Esophagus squamous epithelium (tissue), 5 donors: ENCODE data around the gene CHFR. TPM values are rescaled to one million over a fixed set of nuclear protein-coding genes. Genes with fewer than 3 reads are reported as not detected.
A peak's percentile ranks its signal among the peaks of the same experiment; 100 is the strongest.

Source experiments
- DNase-seq: peaks from one replicate; lab custom pipeline; 2025; lab: John Stamatoyannopoulos, UW
- H3K27ac ChIP-seq, 4 donors: fragments of 200-600 bp; sonication (generic); one replicate each; pipeline ENCODE4 v1.5.1; 2016 to 2019; ENCODE audit warnings: mild to moderate bottlenecking in 1 of 4
- H3K27me3 ChIP-seq, 4 donors: fragments of 200-600 bp; sonication (generic); 1 replicate in 3 of 4; 2 replicates in 1 of 4; pipeline versions ENCODE4 v1.5.1 to v1.6.0; 2017 to 2021; ENCODE audit warnings: antibody characterized with exemption in 1 of 4
- H3K36me3 ChIP-seq, 3 donors: fragments of 200-600 bp; sonication (generic); one replicate each; pipeline ENCODE4 v1.5.1; 2016 to 2019
- H3K4me1 ChIP-seq, 3 donors: fragments of 200-600 bp; sonication (generic); one replicate each; pipeline ENCODE4 v1.5.1; 2017 to 2019
- H3K4me3 ChIP-seq, 4 donors: fragments of 200-600 bp; sonication (generic); 1 replicate in 3 of 4; 2 replicates in 1 of 4; pipeline ENCODE4 v1.5.1; 2016 to 2019; ENCODE audit warnings: mild to moderate bottlenecking in 2 of 4, moderate library complexity in 1 of 4
- H3K9me3 ChIP-seq, 3 donors: fragments of 200-600 bp; sonication (generic); one replicate each; pipeline ENCODE4 v1.5.1; 2016 to 2019
- CTCF ChIP-seq, 6 experiments: fragments of 450-650 bp in 4 of 6; fragments of 200-600 bp in 2 of 6; sonication (generic) in 2 of 6; IDR thresholded peaks; one replicate each; pipeline ENCODE4 v1.5.1; 2016 to 2019; ENCODE audit warnings: antibody characterized with exemption in 6 of 6, mild to moderate bottlenecking in 4 of 6, moderate library complexity in 4 of 6
- POLR2A ChIP-seq, 4 donors: fragments of 450-650 bp; IDR thresholded peaks; one replicate each; pipeline ENCODE4 v1.6.1; 2017; ENCODE audit warnings: antibody characterized with exemption in 4 of 4, mild to moderate bottlenecking in 4 of 4, moderate library complexity in 3 of 4
- WGBS, 2 donors: methylation state at CpG; one replicate each; pipeline ENCODE4 v1.1.5; 2018; 5-methylcytosine and 5-hydroxymethylcytosine counted together
- intact Hi-C: fragments of 100-400 bp; cut with DNase I; formaldehyde crosslinking; loops from one replicate; pipeline ENCODE4 v1.15.0; 2022
- total RNA-seq, 4 donors: library from RNA; depleted of rRNA; stranded (reverse); fragments of >200 nt; gene quantifications; one replicate each; pipeline ENCODE4 v1.1.0, GENCODE V29; 2016
- donor health status: DM: yes; HTN: yes; CAD: no.

Gene CHFR
- total RNA-seq, 4 donors from 2014 or later: 19.0 to 37.9 (median 35.8) TPM

- H3K36me3 ChIP-seq: peaks cover 7 to 60% (median 8%) of the 10 kb centered on the region in 3 donors
- WGBS, 2 donors: 94% methylated on average over 11 of the region's 16 CpGs; no CpG with 5 or more reads in 1 of the 2 donors
- H3K27me3 ChIP-seq: no peaks in the 10 kb centered on the region
- H3K27ac ChIP-seq: no peak overlapping the region
- H3K4me3 ChIP-seq: no peak overlapping the region
- intact Hi-C loops: no loop called here
- no peak for DNase-seq
- peaks cover 14 to 59% (median 17%) of the 10 kb centered on the region in 3 donors for H3K4me1 ChIP-seq
- H3K9me3 ChIP-seq: no peaks in the 10 kb centered on the region
- TF ChIP-seq POLR2A (IDR thresholded peaks at IDR 0.05) (no peak), CTCF (IDR thresholded peaks at IDR 0.05) (no peak)
These were observed 61.5 kb downstream of the CHFR start for GRCh38 chr12:132825861-132826260.

- peak overlapping the region in 1 of 4 donors; percentile 66 for H3K27ac ChIP-seq
- no peak for DNase-seq
- TF ChIP-seq CTCF (IDR thresholded peaks at IDR 0.05) (no peak), POLR2A (IDR thresholded peaks at IDR 0.05) (no peak)
- H3K36me3 ChIP-seq: peaks cover 11 to 68% (median 12%) of the 10 kb centered on the region in 3 donors
- intact Hi-C loops: no loop called here
- 86 to 95% methylated on average over 9 to 18 of the region's 18 CpGs for WGBS, 2 donors
- H3K9me3 ChIP-seq: no peaks in the 10 kb centered on the region
- no peaks in the 10 kb centered on the region for H3K27me3 ChIP-seq
- peaks cover 14 to 59% (median 17%) of the 10 kb centered on the region in 3 donors for H3K4me1 ChIP-seq
- H3K4me3 ChIP-seq: no peak overlapping the region
These were observed 62.3 kb downstream of the CHFR start for GRCh38 chr12:132825089-132825488.

GRCh38 chr12:132824053-132824452, 63.4 kb downstream of the CHFR start:
- no peak for DNase-seq
- Histone ChIP-seq H3K4me1 (peaks cover 14 to 54% (median 17%) of the 10 kb centered on the region in 3 donors), H3K27ac (peak overlapping the region in 3 of 4 donors; percentile 39 to 70 (median 66)), H3K27me3 (no peaks in the 10 kb centered on the region), H3K4me3 (no peak overlapping the region), H3K9me3 (no peaks in the 10 kb centered on the region), H3K36me3 (peaks cover 12 to 78% (median 20%) of the 10 kb centered on the region in 3 donors)
- intact Hi-C loops: no loop called here
- 72 to 87% methylated on average over 7 of the region's 7 CpGs for WGBS, 2 donors
- TF ChIP-seq CTCF (IDR thresholded peaks at IDR 0.05) (peak in 1 of 6 experiments; percentile 6), POLR2A (IDR thresholded peaks at IDR 0.05) (no peak)

- no peak for TF ChIP-seq POLR2A (IDR thresholded peaks at IDR 0.05)
- no peaks in the 10 kb centered on the region for H3K27me3 ChIP-seq
- H3K27ac ChIP-seq: no peak overlapping the region
- intact Hi-C loops: no loop called here
- H3K36me3 ChIP-seq: peaks cover 26 to 88% (median 56%) of the 10 kb centered on the region in 3 donors
- 87 to 92% methylated on average over 8 of the region's 8 CpGs for WGBS, 2 donors
- no peaks in the 10 kb centered on the region for H3K9me3 ChIP-seq
- no peak for DNase-seq
- peaks cover 0 to 8% (median 3%) of the 10 kb centered on the region in 3 donors for H3K4me1 ChIP-seq
- no peak overlapping the region for H3K4me3 ChIP-seq
These were observed 68.8 kb downstream of the CHFR start for GRCh38 chr12:132818562-132818961.

GRCh38 chr12:132814232-132814631, 73.2 kb downstream of the CHFR start:
- 94 to 98% methylated on average over 13 to 16 of the region's 21 CpGs for WGBS, 2 donors

More at GRCh38 chr12:132814232-132814631, 73.2 kb downstream of the CHFR start:
- Histone ChIP-seq H3K4me3 (no peak overlapping the region), H3K4me1 (no peaks in the 10 kb centered on the region), H3K36me3 (peaks cover 25 to 92% (median 67%) of the 10 kb centered on the region in 3 donors), H3K27ac (no peak overlapping the region), H3K27me3 (no peaks in the 10 kb centered on the region), H3K9me3 (no peaks in the 10 kb centered on the region)
- DNase-seq: no peak
- TF ChIP-seq CTCF (IDR thresholded peaks at IDR 0.05): no peak
- no peak for TF ChIP-seq POLR2A (IDR thresholded peaks at IDR 0.05)
- intact Hi-C loops: no loop called here
